CD4-positive, alpha-beta T cell treated with Interleukin-1 beta for 1 hour (primary cell): ENCODE measurements around the gene TBCEL.
"Not testable (repeated sequence)": the region's sequence is repeated elsewhere in the genome, so short reads cannot be mapped to it uniquely, and the experiment has no call there.

Experiments used
- DNase-seq, 2 donors: peaks; one replicate each; pipeline ENCODE4 v3.0.0-alpha.2; 2020 to 2022

Gene TBCEL

DNA sequence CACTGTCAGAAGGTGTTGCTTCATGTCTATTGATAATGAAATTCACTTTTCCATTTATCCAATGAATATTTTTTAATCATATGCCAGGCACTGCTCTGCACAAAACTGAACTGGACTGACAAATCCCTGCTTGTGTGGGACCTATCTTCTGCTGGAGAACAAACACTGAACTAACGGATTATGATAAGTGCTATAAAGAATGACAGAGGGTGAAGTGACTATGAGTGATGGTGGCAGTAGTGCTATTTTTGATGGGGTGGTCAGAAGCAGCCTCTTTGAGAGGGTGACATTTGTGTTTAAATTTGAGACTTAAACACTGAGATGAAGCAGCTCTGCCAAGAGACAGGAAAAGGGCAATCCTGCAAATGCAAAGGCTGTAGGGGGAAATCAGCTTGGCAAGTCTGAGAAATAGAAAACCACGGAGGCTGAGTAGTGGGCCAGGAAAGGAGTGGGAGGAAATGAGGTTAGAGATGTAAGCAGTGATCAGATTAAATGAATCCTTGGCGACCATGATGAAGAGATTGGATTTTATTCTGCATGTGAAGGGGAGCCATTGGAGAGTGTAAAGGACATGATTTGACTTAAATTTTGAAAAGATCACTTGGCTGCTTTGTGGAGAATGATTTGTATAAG is 6.0 kb downstream of the TBCEL start:
- DNase-seq = no peak

DNA sequence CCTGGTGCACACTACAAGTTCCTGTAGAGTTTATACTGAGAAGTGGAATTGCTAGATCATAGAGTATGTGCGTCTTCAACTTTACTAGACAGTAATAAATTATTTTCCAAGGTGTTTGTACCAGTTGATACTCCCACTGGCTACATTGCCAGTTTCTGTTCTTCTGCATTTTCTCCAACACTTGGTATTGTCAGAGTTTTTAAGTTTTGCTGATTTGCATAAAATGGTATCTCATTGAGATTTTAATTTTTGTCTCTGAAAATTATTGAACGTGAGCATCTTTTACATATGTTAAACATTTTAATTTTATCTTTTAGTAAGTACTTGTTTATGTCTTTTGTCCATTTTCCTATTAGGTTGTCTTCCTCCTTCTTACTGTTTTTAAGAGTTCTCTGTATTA is 7.3 kb downstream of the TBCEL start:
- no peak for DNase-seq

DNA sequence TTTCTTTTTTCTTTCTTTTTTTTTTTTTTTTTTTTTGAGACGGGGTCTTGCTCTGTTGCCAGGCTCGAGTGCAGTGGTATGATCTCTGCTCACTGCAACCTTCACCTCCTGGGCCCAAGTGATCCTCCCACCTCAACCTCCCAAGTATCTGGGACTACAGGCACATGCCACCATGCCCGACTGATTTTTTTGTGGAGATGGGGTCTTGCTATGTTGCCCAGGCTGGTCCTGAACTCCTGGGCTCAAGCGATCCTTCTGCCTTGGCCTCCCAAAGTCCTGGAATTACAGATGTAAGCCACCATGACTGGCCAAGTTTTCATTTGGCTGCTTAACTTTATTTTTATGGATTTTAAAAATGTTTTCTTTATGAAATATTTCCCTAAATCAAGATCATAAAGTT is 7.7 kb downstream of the TBCEL start:
- not testable (repeated sequence) for DNase-seq

DNA sequence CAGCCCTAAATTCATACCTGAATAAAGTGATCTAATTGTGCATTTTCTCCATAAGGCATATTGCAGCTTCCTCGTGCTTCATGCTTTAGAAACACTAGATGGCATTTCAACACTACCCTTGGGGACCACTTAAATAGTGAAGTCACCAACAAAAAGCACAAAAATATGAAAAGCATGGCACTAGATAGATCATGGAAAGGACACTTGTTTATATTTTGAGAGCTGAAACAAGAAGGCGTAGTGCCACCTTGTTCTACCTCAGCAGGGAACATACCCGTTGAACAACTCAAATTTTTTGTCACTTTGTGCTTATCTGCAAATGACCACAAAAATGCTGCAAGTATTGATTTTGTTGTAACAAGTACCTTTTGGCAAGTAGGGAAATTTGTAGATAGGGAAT is 8.6 kb downstream of the TBCEL start:
- DNase-seq = no peak

DNA sequence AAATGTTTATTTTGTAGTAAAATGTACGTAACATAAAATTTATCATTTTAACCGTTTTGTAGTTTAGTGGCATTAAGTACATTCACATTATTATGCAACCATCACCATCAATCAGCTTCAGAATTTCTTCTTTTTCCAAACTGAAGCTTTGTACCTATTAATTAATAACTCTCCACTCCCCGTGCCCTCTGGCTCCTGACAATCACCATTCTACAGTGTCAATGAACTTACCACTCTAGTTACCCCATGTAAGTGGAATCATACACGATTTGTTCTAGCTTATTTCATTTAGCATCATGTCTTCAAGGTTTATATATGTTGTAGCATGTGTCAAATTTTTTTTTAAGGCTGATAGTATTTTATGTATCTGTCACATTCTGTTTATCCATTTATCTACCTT is 9.7 kb downstream of the TBCEL start:
- no peak for DNase-seq

DNA sequence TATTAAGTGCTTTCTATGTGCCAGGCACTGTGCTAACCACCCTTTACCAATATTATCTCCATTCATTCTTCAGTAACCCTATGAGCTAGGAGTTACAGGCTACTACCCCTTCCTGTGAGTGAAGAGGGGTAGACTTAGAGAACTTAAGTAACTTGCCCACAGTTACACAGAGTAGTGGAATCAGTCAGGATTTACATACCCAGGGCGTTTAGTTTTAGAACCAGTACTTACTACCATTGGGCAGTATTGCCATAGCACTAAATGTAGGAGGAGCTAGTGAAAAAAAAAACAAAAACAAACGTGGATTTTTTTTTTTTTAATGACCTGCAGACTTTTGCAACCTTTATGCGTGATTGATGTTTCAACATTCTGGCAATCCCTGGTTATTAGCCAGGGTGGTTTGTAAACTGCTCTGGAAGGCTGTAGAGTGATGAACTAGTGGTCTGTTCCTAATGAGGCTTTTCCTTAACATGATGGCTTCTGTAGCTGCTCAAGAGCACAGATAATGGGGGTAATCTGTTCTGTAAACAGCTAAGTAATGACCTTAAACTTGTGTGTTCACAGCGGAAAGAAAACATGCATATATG is 11.4 kb downstream of the TBCEL start:
- DNase-seq = no peak

DNA sequence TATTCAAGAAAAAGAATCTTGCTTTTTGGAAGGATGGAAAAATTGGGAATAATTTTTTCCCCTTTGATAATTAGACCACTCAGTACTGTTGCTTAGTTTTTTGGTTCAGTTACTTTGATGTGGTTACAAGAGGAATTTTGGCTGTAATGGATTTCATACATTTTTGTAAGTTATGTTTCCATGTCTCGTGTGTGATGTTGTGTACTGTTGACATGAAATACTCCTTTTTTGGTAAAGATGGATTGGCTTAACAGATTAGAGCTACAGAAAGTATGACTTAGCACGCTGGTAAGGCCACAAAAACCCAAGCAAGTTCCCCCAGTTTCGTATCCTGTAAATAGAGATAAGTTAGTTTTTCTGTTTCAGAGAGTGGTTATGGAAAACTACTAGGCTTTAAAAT is 11.9 kb downstream of the TBCEL start:
- no peak for DNase-seq

DNA sequence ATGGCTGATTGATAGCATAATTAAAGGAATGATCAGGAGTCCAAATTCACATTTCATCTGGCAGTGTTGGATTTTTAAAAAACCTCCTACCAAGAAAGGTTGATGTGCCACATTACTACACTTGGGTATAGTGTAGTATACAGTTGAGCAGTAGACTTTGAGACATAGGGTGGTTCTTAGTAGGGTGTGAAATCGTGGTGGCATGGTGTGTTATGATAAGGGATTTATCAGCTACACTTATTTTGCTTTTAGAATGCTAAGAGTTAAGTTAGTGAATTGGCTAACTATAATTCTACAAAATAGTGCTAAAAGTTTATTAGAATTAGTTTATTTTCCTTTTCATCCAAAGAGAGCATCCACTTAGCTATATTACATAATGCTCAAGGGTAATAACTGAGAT is 13.1 kb downstream of the TBCEL start:
- DNase-seq = no peak

DNA sequence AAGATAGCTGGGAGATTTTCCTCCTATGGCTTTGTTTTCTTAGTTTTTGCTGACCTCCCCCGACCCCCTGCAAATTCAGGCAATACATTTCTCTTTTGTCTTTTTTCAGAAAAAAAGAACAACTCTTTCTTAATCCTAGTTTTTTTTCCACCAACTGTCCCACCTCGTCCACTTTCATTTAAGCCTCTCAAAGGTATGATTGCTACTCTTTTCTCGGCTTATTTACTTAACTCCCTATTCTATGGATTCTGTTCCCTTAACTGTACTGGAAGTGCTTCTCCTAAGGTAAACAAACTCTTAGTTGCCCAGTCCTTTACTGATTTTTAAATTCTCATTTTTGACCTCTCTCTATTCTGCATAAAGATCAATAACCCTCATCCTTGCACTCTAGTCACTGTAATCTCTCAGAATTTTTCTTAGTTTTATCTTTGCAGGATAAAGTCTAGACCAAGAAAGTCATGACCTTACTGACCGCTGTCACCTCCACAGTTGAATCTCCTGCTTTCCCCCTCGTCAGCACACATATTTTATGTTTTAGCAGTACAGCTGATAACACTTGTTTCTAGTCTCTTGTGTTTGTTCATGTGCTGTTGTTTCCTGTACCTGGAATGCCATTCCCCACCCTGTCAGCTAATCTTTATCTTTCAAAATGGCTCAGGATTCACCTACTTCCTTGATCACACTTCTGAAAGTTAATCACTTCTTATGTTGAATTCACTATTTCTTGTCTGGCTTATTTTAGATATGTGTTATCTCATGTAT is 14.9 kb downstream of the TBCEL start:
- DNase-seq = no peak

DNA sequence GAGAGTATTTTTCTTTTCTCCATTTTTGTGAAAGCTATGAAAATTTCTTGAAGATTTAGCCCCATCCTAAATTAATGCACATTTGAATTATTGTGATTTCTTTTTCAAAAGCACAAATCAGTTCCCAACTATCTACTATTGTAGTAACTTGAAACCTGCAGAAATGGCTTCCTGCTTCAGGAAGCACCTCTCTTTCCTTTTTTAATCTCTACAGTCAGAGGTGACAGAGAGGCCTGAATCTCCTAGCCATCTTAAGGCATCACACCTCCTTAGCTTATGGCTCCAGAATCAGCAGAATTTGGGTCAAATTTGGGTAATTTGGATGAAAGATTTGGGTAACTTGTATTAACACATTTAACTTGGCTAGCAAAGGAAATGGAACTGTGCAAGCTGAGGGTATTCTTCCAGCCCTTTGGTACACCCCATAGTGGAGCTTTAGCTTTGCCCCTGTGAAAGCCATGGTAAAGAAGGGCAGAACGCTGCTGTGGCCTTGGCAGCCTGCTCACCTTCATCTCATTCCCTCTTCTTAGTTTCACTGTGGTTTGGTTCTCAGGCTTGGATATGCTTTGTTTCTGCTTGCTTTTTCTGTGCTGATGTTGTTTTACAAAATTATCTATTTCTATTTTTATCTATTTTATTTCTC is 16.2 kb downstream of the TBCEL start:
- no peak for DNase-seq

DNA sequence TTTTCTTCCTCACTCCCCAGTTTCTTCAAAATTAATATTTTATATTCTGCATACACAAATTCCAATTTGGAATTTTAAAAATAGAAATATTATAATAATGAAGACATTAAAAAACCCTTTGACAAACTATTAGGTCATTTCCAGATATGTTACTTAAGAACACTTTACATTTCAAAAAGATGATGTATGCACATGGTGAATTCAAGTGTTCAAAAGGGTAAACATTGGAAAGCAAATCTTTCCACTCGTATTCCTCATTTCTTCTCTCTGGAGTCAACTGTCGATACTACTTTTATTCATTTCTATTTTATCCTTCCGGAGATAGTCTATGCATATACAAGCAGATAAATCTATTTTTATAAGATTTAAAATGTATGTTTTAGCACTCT is 16.7 kb downstream of the TBCEL start:
- no peak for DNase-seq

DNA sequence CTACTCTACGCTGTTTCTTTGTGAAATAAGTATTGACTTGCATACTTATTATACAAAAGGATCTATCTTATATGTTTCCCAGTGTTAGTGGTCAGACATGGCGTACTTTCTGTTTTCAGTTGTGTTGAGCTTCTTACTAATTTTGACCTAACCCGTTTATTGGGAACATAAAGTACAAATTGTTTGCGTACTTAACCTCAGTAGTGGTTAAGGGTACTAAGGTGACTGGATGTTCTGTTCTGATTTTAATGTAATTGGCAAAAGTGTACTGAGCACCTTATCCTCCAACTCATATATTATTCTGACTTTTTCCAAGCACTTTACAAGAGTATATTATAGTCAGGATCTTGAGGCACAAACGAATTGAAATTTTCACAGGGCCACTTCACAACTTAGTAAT is 17.2 kb downstream of the TBCEL start:
- DNase-seq = no peak

DNA sequence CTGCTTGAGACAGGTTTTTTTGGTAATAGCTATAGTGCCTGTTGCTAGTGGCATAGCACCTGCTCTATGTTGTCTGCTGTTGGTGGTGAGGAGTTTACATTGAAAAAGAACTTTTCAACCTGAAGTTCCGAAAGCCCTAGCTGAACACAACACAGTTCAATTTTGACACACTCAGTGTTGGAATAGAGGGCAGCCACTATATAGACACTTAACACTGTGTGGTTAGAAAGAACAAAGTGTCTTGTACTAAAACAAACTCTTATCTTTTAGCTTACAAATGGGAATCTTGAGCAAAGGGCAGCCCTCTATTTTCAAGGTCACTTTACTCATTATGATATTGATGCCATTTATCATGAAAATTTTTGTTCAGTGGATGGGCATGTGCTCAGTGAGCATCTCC is 18.4 kb downstream of the TBCEL start:
- DNase-seq = no peak

DNA sequence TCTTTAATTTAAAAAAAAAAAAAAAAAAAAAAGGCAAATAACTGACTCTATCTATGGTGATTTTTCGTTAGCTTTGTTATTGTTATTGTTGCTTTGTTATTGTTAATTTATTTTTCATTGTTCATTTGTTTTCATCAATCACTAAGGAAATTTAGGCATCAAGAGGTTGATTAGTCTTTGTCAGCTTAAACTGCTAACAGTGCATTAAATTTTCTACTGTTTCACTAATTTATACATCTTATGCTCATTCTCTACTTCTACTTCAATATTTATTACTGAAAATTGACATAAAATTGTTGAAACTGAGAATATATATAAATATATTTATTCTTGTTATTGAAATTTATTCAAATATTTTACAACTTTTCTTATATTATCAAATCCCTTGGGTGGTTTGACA is 24.0 kb downstream of the TBCEL start:
- DNase-seq = no peak

DNA sequence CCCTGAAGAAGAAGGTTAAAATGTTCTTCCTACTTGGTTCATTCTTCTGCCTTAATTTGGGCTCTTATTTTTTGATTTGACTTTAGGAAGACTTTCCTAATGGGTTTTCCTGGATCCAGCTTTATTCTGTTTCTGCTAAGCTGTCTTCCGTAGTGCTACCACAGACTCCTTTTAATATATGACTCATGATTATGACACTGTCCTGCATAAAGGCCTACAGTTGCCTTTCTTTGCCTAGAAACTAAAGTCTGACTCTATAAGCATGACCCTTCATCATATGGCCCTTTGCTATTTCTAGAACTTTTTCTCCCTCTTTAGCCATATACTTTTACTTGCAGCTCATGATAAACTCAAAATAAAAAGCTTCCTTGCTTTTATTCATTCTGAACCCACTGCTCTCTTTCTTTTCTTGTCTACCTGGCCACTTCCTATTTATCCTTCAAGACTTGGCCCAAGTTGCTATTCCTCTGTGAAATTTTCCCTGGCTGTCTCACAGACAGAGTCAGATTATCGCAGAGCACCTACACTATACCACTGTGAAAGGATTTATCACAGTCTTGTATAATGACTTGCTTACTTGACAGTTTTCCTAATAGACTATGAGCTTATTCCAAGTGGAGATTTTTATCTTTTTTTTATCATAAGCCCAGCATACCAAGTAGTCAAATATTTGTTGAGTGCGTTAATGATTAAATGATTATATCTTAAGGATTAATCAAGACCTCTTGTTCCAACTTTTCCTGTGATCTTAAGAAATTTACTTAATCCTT is 24.7 kb downstream of the TBCEL start:
- DNase-seq = no peak

DNA sequence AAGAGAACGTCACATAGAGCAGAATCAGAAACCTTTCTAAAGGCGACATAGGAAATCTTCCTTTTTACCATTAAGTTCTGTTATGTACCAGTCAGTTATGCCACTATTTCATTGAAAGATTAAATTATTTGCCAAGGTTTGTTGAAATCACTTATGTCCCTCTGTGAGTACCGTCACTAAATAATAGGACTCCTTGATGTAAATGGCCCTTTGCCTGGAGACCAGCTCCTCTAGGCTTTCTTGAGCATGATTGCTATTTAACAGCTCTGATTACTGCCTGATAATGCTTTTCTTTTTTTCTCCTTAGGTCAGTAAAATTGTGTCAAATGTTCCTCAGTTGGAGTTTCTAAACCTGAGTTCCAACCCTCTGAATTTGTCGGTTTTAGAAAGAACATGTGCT is 29.3 kb downstream of the TBCEL start:
- DNase-seq = no peak

DNA sequence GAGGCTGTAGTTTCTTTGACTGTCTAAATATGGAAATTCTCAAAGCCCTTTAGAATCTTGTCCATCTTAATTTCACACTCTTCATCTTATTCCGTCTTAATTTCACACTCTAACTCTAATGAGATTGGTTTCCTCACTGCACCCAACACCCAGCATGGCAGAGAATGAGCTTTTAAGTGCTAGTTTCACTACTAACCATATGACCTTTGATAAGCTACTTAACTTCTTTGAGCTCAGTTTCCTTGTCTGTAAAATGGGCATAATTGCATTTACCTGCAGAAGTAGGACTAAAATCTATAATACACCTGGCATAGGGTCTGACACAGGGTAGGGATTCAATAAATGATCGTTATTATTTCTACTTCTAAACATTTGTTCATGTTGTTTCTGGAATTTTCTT is 30.4 kb downstream of the TBCEL start:
- no peak for DNase-seq

DNA sequence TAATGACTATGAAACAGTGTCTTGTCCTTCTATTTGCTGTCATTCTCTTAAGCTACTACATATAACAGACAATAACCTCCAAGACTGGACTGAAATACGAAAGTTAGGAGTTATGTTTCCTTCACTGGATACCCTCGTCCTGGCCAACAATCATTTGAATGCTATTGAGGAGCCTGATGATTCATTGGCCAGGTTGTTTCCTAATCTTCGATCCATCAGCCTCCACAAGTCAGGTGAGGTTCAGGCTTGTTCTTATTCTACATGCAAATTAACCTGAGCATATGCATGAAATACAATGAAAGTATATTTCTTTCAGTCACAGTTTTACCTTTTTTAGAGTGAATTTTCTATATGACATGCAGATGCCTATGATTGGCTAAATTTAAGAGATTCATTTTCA is 31.2 kb downstream of the TBCEL start:
- no peak for DNase-seq

DNA sequence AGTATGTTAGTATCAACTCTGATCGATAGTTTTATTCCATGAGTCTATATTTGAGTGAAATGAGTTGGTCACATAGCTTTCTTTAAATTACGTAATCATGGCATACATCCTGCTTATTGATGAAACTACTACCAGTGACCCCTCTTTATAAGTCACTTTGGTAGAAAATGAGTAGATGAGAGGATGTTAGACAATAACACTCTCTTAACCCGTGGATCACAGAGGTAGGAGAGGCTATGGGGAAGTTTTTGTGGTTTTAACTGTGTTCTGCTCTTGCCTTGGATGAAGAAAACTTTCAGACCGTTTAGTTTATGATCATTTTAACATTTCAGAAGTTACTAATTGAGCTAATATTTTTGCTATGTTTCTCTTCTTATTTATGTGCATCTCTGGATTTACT is 34.0 kb downstream of the TBCEL start:
- DNase-seq = no peak

DNA sequence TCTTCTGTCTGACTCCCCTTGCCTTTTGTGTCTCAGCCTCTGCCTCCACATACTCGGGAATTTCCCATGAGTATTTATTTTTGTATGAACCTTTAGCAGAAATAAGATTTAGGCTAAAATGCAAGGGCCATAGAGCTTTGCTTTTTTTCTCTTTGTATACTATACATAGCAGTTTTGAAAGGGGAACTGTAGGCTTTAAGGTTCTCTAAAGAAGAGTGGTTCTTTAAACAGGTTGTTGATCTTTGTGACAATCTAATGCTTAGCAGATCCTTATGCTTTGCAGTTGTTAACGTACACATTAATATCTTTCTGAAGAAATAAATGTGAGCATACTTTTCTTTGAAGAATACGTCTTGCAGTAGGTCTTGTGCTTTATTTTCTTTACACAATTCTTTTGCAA is 35.0 kb downstream of the TBCEL start:
- no peak for DNase-seq

DNA sequence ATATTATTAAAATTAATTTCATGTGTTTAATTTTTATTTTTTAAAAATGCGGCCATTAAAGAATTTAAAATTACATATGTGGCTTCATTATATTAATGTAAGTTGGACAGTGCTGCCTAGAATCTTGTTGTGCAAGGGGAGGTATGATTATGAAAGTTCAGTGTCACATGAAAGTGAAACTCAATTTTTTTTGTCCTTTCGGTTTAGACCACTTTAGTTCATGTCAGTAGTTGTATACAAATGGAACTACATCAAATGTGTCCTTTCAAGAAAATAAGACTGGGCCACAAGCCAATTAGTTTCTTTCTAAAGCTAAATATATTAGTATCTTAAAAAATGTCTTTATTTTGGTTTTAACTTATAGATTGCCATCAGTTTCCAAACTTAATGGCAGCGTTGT is 35.7 kb downstream of the TBCEL start:
- no peak for DNase-seq

DNA sequence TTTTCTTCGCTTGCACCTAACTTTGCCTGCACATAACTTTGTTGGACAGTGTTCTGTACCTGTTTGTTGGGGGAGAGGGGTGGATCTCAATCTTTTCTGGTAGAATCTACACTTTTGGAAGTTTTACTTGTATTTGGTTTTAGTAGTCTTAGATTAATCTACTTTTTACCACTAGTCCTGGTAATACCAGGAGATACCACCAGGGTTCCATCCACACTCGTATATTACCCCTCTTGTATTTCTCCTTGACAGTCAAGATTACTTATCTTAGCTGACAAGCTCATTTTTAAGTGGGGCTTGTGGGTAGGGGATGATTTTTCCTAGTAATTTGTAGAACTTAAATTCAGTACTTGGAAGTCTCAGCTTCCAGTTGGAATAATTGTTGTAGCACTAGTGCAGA is 39.8 kb downstream of the TBCEL start:
- no peak for DNase-seq

DNA sequence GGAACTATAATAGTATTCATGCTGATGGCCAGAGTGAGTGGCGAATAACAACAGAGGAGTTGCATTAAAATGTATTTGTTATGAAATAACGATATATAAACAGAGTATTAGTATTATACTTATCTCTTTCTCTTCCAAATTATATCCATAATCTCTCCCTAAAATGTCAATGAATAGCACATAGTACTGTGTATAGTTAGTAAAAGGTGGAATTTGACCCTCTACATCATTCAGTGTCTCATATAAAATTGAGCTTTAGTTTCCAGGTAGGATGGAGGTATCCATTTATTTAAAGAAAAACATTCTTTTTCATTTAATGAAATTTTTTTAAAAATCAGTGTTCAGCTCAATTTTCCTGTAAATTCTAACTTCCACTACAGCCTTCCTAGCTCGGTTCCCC is 42.7 kb downstream of the TBCEL start:
- DNase-seq = no peak
